SU-DHL-6 (cell line): ENCODE data around the gene FBLN2.

ENCODE experiments used
- H2AFZ ChIP-seq: fragments of 200-600 bp; sonication (generic); 2 replicates; pipeline ENCODE4 v1.6.1; 2014; ENCODE audit warnings: low read depth, mild to moderate bottlenecking, moderate library complexity, mixed read lengths, antibody characterized with exemption, low read length; ENCODE audit not compliant: severe bottlenecking
- H3F3A ChIP-seq: fragments of 200-600 bp; shearing (Covaris generic); 2 replicates; pipeline ENCODE4 v1.6.0; 2016; ENCODE audit warnings: antibody characterized with exemption, mild to moderate bottlenecking; ENCODE audit not compliant: insufficient read depth
- H3K27ac ChIP-seq: fragments of 200-600 bp; sonication (generic); 2 replicates; pipeline ENCODE4 v1.5.1; 2016; ENCODE audit warnings: low read depth, mild to moderate bottlenecking, low read length, moderate library complexity, mixed read lengths
- H3K27me3 ChIP-seq: fragments of 200-600 bp; sonication (generic), shearing (Covaris generic); 2 replicates; pipeline ENCODE4 v1.6.0; 2014; ENCODE audit warnings: mild to moderate bottlenecking, low read length
- H3K36me3 ChIP-seq: fragments of 200-600 bp; sonication (generic); 2 replicates; pipeline ENCODE4 v1.6.1; 2014; ENCODE audit warnings: mild to moderate bottlenecking, low read length, mixed read lengths
- H3K4me2 ChIP-seq: fragments of 300-600, 200-600 bp; shearing (Covaris generic), sonication (generic); 2 replicates; pipeline ENCODE4 v1.6.0; 2014; ENCODE audit warnings: low read length, low read depth, mild to moderate bottlenecking; ENCODE audit not compliant: poor library complexity, severe bottlenecking
- H3K4me3 ChIP-seq: fragments of 200-600 bp; sonication (generic); 2 replicates; pipeline ENCODE4 v1.5.1; 2014; ENCODE audit warnings: antibody characterized with exemption, low read length, mild to moderate bottlenecking, mixed read lengths; ENCODE audit not compliant: insufficient read depth, poor library complexity, severe bottlenecking
- H3K79me2 ChIP-seq: fragments of 200-600 bp; sonication (generic); 2 replicates; pipeline ENCODE4 v1.6.1; 2014; ENCODE audit warnings: mild to moderate bottlenecking, low read length, moderate library complexity; ENCODE audit not compliant: insufficient read depth
- H3K9ac ChIP-seq: fragments of 200-600 bp; sonication (generic); 2 replicates; pipeline ENCODE4 v1.7.0; 2014; ENCODE audit warnings: mild to moderate bottlenecking, low read length
- H3K9me2 ChIP-seq: fragments of 200-600 bp; sonication (generic); replicated peaks from 2 replicates; pipeline ENCODE4 v1.6.1; 2014; ENCODE audit warnings: low read length; ENCODE audit not compliant: insufficient read depth
- H3K9me3 ChIP-seq: fragments of 200-600 bp; sonication (generic); 2 replicates; pipeline ENCODE4 v1.6.1; 2014; ENCODE audit warnings: low read length, mixed read lengths; ENCODE audit not compliant: insufficient read depth
- H4K20me1 ChIP-seq: fragments of 200-600 bp; sonication (generic); 2 replicates; pipeline ENCODE4 v1.6.1; 2014; ENCODE audit warnings: low read depth, mild to moderate bottlenecking, antibody characterized with exemption, low read length, moderate library complexity, mixed read lengths
- CTCF ChIP-seq: fragments of 200-600 bp; sonication (generic); IDR thresholded peaks from one replicate; pipeline ENCODE4 v1.5.1; 2017; ENCODE audit warnings: antibody characterized with exemption, mild to moderate bottlenecking, low read length, moderate library complexity; ENCODE audit not compliant: insufficient read depth, poor library complexity, severe bottlenecking
- EZH2phosphoT487 ChIP-seq: fragments of 200-600 bp; sonication (generic), shearing (Covaris generic); conservative IDR thresholded peaks from 2 replicates; pipeline ENCODE4 v1.6.1; 2018; ENCODE audit warnings: mild to moderate bottlenecking, antibody characterized with exemption, low read length, moderate library complexity, mixed read lengths

FBLN2 gene

GRCh38 chr3:13566769-13567310 lies 17.9 kb downstream of the FBLN2 start:
- Histone ChIP-seq H3K9me3 (no peaks in the 10 kb centered on the region), H3K9me2 (no peaks in the 10 kb centered on the region), H3K4me3 (no peak overlapping the region), H3K79me2 (no peaks in the 10 kb centered on the region), H3K4me2 (no peak overlapping the region), H2AFZ (no peak overlapping the region), H3K9ac (no peak overlapping the region), H4K20me1 (no peaks in the 10 kb centered on the region), H3K27me3 (no peaks in the 10 kb centered on the region), H3K27ac (no peak overlapping the region), H3K36me3 (no peaks in the 10 kb centered on the region), H3F3A (no peaks in the 10 kb centered on the region)
- TF ChIP-seq CTCF, result no peak
- no peak for TF ChIP-seq EZH2phosphoT487

GRCh38 chr3:13567684-13568514 lies 19.0 kb downstream of the FBLN2 start:
- H3K27me3 ChIP-seq, result no peaks in the 10 kb centered on the region
- no peaks in the 10 kb centered on the region for H4K20me1 ChIP-seq

GRCh38 chr3:13568515-13569028 lies 19.6 kb downstream of the FBLN2 start:
- H3K79me2 ChIP-seq, result no peaks in the 10 kb centered on the region
- H3K9me3 ChIP-seq, result no peaks in the 10 kb centered on the region
- no peaks in the 10 kb centered on the region for H3K27me3 ChIP-seq
- H2AFZ ChIP-seq, result no peak overlapping the region
- no peak for TF ChIP-seq CTCF
- no peak for TF ChIP-seq EZH2phosphoT487
- no peak overlapping the region for H3K4me2 ChIP-seq
- H3K36me3 ChIP-seq, result no peaks in the 10 kb centered on the region
- H4K20me1 ChIP-seq, result no peaks in the 10 kb centered on the region
- no peak overlapping the region for H3K9ac ChIP-seq
- no peak overlapping the region for H3K4me3 ChIP-seq
- no peaks in the 10 kb centered on the region for H3F3A ChIP-seq
- no peaks in the 10 kb centered on the region for H3K9me2 ChIP-seq
- no peak overlapping the region for H3K27ac ChIP-seq

More at GRCh38 chr3:13567684-13568514, 19.0 kb downstream of the FBLN2 start:
- H3K27ac ChIP-seq, result no peak overlapping the region
- no peak overlapping the region for H2AFZ ChIP-seq
- no peaks in the 10 kb centered on the region for H3K9me2 ChIP-seq
- no peaks in the 10 kb centered on the region for H3K79me2 ChIP-seq
- no peak for TF ChIP-seq EZH2phosphoT487
- TF ChIP-seq CTCF, result no peak
- no peaks in the 10 kb centered on the region for H3F3A ChIP-seq
- H3K36me3 ChIP-seq, result no peaks in the 10 kb centered on the region
- H3K9ac ChIP-seq, result no peak overlapping the region
- H3K9me3 ChIP-seq, result no peaks in the 10 kb centered on the region
- no peak overlapping the region for H3K4me2 ChIP-seq
- no peak overlapping the region for H3K4me3 ChIP-seq
